HG02759 (cell line): Measurements from ENCODE around the gene C1QTNF3.
"Not testable (repeated sequence)": the region's sequence is repeated elsewhere in the genome, so short reads cannot be mapped to it uniquely, and the experiment has no call there.

Experiments used
- ATAC-seq: cut with Tn5 transposase; IDR thresholded peaks from one replicate; pipeline ENCODE4 v1.9.1; 2021; ENCODE audit warnings: mild to moderate bottlenecking, moderate library complexity; ENCODE audit not compliant: unreplicated experiment

Gene C1QTNF3, protein sequence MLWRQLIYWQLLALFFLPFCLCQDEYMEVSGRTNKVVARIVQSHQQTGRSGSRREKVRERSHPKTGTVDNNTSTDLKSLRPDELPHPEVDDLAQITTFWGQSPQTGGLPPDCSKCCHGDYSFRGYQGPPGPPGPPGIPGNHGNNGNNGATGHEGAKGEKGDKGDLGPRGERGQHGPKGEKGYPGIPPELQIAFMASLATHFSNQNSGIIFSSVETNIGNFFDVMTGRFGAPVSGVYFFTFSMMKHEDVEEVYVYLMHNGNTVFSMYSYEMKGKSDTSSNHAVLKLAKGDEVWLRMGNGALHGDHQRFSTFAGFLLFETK

DNA sequence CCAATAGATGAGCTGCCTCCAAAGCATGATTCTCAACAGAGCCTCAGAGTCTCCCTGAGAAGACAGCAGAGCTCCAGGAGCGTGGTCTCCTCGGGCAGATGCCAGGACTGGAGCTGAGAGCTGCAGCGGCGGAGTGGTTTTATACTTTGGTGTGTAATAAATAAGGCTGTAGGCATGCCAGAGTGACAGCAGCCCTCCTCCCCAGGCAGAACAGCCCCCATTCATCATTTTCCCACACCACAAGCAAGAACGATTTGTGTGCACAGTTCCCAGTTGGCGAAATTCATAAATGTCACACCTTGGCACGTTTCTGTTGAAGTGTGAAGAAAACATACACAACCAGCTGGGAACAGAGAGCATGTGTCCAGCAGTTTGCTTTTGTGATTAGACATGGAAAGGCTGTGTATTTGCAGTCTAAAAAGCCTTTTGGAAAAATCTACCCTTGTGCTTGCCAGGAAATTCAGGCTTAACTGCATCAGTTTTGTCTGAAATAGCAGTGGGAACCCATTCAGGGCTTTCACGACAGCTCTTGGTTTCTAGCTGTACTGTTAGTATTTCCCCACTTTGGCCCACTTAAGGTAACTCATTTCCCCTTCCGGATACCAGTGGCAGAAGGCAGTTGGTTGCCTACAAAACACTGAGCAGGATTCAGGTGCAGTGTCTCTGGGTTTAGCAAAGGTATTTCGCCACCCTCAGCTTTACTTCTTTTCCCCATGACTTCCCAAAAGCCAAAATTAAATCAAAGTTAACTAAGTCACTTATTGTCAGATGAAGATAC lies at the start of gene C1QTNF3:
TSS of gene C1QTNF3 (minus strand) at position 115 of the 778 bp plus-strand sequence. CDS start at position 27, 88 bp downstream.
- ATAC-seq = no peak

DNA sequence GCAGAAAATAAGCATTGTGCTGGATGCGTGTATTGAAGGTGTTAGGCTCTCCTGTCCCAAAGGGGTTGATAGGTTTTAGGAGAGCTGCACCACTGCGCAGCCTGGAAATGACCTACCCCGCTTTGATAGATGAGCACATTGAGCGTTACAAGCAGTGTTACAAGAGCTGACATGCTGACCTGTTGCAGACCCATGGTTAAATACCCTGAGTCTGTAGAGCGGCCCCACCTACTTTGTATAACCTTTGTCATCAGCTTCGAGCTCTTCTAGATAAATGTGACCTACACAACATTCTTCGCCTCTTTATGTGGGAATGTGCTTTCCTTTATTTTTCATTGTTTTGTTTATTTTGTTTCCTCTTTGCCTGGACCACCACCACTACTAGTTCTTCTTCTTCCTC lies 48.0 kb upstream of the C1QTNF3 start:
- ATAC-seq = not testable (repeated sequence)

DNA sequence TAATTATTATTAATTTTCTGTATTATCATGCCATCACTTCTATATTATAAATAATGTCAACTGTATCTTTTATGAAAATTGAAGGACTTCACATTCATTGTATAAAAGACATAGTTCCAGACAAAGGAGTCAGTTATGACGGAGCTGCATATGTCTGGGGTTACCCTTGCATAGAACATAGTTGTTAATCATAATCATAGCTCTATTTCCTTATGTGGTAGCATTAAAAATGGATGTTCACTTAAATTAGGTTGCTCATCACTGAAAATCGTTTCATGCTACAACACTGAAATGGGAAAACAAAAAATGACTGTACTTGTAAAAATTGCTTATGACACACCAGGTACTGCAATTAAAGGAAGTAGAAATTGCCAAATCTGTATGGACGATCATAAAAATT lies 46.8 kb upstream of the C1QTNF3 start:
- not testable (repeated sequence) for ATAC-seq

DNA sequence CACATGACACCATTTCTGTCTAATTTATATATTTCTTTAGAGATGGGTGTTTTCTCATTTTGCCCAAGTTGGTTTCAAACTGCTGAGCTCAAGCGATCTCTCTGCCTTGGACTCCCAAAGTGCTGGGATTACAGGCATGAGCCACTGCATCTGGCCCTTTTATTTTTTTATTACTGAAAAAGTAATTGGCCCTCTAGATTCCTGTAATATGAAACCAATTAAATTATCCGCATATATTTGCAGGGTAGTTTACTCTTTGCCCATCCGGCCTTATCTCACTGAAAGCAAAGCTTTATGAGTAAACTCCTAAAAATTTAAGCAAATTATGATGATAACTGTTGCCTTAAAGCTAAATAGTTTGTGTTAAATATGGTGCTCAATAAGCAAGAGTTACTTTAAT lies 44.7 kb upstream of the C1QTNF3 start:
- ATAC-seq = not testable (repeated sequence)

DNA sequence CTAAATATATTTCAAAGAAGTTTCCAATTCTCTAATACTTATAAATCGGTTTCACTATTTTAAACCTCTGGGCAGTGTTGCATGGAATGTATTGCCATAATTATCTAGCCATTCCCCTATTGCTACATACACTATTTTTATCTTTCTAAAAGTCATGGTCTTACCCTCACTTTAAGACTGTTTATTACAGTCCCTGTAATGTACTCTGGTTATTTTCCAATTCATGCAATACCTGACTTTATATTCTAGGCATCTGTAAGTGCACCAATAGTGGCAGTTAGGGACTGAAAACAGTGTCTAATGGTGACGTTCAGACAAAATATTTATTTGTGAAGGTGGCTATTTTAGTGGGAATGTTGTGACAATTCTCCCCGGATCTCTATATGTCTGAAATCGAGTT lies 40.9 kb upstream of the C1QTNF3 start:
- not testable (repeated sequence) for ATAC-seq

DNA sequence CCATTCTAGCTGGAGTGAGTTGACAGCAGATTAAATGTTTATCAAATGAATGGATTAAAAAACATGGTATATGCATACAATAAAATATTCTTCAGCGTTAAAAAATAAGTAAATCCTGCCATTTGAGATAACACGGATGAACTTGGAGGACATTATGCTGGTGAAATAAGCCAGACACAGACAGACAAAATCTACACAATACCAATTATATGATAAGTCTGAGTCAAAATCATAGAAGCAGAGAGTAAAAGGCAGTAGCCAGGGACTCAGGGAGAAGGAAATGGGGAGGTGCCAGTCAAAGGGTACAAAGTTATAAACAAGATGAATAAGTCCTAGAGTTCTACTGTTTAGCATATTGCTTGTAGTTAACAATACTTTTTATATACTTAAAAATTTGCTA lies 36.5 kb upstream of the C1QTNF3 start:
- not testable (repeated sequence) for ATAC-seq

DNA sequence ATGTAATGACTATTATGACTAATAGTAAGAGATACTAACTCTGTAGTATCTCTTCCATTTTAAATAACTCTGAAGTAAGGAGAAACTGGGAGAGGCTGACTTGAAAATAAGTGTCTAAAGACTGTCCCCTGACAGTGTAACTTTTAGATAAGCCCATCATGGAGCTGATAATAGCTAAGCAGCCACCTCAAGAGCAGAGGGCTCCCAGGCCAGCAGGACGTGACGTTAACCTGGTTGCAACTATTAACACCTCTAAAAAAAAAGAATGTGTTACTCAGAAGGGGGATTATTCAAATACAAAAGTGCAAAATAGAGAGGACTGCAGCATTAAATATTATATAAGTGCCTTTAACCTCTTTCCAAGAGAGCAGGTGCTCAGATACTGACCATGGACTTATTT lies 34.6 kb upstream of the C1QTNF3 start:
- ATAC-seq = not testable (repeated sequence)

DNA sequence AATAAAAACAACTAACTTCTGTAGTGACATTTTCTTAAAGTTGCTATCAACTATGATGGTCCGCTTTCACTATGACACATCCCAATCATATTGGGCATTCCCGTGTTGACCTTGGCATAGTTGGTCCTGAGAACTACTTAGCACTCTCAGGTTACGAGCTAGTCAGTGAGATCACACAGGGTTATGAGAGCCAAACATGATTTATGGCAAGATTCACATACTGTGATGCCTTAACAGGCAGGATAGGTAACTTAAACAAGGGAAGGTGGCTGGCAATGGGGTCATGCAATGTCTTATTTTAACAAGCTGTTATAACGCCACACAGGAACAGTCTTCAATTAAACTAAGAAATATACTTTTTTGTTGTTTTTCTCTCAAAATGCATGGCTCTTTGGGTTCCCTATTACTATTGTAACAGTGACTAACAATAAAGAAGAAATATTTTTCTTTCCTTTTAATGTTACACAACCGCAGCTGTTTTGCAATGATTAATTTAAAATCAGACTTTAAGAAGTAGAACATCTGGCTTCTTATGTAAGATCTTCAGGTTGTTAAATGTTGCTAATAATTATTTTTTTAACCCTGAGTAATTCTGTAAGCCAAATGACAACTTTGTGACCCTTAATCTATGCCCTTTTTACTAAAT lies 33.8 kb upstream of the C1QTNF3 start:
- ATAC-seq = not testable (repeated sequence)

DNA sequence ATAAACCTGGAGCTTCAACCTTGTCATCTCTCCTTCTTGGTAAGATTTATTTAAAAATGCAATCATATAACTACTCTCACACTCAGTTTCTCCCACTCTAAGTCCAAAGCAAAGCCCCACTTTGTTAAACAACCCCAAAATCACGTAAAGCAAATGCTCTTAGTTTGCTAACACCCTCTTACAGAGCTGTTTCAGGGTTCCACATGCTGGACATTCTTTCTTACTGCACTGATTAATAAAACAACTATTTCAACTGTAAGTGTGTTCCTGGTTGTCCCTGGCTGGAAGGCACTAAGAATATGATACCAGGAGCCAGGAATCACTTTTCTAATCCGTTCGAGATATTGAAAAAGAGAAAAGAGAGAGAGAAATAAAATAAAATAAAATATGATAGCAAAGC lies 31.5 kb upstream of the C1QTNF3 start:
- not testable (repeated sequence) for ATAC-seq

DNA sequence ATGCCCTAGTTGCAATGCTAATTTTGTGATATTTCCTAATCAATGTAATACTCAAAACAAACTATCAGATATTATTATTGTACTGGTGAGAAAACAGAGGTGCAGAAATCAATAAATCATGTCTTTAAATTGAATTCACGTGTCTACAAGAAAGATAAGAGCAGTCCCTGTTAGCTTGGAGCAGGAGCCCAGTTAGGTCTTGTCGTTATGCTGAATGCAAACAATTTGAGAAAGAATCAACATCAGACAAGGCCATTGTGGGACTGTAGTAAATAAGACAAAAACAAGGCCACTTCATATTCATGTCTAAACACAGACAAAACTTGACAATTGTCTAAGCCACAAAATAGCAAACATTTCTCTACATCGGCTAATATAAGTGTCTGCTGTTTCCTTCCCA lies 31.1 kb upstream of the C1QTNF3 start:
- ATAC-seq = not testable (repeated sequence)

DNA sequence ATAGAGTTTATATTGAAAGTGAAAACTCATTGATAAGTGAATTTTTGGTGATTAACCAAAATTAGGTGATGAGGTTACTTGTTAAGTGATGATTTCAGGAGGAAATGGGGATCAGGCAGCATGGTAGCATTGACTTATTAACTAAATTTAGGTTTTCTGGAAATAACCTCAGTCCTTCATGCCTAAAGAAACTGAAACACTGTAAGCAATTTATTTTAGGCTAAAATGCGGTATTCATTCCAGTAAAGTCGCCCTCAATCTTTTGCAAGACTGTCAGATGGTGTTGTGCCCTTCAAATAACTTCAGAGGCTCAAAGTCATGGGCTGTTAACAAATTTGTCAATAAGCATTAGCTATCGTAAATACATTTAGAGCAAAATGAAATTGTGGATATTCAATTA lies 27.6 kb upstream of the C1QTNF3 start:
- not testable (repeated sequence) for ATAC-seq

DNA sequence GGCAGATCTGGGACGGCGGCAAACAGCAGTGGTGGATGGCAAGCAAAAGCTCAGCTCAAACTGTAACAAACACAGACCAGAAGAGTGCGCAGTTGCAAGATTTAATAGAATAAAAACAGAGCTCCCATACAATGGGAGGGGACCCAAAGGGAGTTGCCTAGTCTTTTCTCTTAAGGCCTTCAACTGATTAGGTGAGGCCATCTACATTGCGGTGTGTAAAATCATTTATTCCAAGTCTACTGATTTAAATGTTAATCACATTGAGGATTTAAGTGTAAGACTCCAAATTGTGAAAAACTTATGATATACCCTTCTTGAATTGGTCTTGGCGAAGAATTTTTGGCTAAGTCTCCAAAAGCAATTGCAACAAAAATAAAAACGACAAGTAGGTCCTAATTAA lies 21.6 kb upstream of the C1QTNF3 start:
- no peak for ATAC-seq

DNA sequence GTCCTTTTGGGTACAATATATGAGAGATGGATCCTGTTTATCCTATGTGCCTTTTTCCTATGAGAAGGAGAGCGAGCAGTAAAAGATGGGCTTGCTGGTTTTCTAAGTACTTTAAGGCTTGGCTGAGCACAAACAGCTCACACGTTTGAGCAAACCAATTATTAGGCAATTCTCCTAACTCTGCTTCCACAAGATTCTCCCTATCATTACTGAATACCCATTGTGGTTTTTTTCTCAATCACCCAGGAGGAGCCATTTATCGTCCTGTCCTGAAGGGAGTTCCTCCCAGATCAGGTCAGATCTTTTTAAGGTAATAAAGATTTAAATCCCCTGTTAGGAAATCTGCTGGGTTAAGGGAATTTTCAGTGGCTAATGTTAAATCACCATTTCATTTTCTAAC lies 19.4 kb upstream of the C1QTNF3 start:
- no peak for ATAC-seq

DNA sequence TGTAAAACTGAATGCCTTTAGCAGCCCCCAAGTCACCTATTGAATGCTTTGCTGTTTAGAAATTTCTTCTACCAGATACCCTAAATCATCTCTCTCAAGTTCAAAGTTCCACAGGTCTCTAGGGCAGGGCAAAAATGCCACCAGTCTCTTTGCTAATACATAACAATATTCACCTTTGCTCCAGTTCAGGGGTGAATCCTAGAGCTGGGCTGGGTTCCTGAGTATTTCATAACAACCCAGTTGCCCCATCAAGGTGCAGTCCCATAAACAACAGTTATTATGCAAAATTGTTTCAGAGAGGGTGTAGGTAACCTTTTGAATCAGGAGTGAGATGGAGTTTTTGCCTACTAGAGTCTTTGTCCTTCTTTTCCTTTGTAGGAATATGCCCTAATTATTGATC lies 19.0 kb upstream of the C1QTNF3 start:
- no peak for ATAC-seq

DNA sequence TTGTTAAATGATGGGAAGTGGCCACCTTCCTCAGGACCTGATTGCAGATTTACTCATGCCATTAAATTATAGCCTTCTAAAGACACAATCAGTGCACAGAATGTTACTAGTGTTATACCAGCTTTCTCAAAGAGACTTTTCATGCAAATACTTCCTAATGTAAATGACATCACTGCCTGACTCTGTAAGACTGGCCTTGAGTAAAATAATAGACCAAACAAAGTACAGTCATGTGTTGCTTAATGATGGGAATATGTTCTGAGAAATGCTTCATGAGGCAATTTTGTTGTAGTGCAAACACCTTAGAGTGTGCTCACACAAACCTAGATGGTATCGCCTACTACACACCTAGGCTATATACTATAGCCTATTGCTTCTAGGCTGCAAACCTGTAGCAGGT lies 17.0 kb upstream of the C1QTNF3 start:
- no peak for ATAC-seq

DNA sequence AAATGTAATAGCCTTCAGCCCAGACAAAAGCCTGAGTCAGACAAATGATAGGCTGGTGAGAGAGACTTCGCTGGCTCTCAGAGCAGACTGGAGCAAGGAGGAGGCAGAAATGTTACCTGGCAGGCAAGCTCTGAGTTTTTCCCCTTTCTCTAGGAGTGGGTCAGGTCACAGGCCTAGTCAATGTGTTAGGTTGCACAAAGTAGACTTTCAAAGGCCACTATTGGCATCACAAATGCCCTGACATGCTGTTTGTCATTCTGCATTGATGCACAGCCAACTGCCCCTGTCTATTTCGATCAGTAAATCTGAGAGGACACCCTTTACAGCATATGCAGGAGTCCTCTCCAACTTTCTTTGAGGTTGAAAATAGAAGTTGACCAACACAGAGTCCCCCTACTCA lies 15.5 kb upstream of the C1QTNF3 start:
- no peak for ATAC-seq

DNA sequence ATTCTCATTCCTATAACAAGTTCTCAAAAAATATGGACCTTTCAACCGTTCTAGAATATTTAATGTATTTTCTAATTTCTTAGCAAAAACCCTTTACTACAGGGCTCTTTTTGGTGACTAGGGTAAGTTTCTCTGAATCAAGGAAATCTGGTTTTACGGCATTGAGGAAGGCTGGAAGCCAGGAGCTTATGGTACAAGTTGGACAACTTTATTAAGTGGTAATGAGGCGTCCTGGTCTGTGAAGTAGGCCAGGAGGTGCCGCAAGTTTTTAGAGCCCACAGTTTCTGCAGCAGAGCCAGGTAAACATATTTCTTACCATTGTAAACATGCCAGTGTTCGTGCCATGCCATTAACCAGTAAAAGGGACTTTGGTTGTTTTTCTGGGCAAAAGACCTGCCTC lies 14.6 kb upstream of the C1QTNF3 start:
- no peak for ATAC-seq

DNA sequence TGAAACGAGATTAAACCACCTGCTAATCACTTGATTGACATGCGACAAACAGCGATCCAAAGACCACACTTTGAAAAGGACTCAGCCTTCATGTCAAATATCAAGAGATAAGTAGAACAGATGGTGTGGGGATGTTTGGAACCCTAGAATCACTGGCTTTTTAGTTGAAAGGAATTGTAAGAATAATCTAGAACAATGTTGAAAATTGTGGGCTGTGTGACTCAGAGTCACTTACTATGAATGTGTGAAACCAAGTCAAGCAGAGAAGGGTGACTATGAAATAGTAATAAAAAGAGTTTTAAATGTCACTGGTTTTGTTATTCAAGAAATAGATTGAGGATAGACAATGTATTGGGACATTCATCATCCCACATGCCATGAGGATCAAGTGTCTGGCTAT lies 14.1 kb upstream of the C1QTNF3 start:
- ATAC-seq = no peak

DNA sequence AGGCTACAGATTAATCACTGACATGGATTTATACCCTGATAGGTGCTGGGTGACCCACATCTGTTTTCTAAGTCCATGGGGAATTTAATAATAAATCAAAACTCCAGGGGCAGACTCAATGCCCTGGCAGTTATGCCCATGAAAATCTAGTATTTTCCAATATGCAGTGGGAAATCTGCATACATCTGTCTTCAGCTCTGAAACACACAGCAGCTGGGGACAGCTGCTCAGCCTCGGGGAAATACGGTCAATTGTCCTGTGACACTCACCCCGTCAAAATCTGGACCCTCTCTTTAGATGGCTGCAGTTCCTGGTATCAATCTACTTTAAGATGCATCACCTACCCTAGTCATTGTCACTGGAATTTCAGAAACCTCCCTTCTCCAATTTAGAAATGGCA lies 12.7 kb upstream of the C1QTNF3 start:
- ATAC-seq = no peak

DNA sequence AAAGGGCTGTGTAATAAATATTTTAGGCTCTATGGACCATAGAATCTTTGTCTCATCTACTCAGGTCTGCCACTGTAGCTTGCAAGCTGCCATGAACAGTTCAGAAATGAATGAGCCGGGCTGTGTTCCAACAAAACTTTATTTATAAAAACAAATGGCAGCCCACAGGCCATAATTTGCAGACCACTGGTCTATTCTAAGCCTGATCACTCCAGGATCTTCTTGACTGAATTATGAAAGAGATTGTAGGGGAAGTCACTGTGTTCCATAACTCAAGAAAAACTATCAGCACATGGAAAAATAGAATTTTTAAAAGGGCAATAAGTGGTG lies 11.4 kb upstream of the C1QTNF3 start:
- ATAC-seq = no peak

DNA sequence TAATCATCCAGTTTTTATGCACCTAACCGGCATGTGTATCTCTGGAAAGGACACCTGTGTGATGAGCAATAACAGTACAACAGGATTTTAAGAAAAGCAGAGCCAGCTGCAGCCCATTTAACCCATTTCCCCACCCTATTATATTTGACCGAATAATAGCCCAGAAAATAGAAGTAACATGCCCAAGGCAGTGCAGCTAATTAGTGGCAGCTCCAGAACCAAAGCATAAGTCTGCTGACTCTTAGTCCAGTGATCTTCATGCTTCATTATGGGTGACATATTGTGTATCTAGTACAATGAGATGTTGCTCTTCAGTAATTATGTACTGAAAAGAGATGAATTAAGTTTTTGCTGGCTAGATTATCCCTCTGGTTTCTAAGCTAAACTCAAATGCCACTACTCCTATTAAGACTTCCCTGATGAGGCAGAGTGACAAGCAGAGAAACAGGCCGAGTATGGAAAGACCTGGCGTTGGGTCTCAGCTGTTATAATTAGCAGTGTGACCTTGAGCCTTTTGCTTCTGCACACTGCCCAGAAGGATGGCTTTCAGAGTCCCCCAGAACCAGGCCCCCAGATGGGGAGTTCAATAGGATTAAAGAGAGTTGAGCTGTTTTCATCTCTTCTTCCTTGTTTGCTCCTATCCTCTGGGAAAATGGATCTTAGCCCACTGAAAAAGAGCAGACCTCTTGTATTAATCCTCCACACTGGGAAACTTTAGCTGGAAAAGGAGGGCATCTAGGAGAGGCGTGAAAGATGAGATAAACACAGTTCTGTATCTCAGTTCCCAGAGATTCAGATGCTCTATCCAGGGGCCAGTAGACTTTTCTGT lies 10.8 kb upstream of the C1QTNF3 start:
- no peak for ATAC-seq
